Erythroblast (primary cell): ENCODE measurements around the gene SFSWAP.
"Not testable (repeated sequence)": the region's sequence is repeated elsewhere in the genome, so short reads cannot be mapped to it uniquely, and the experiment has no call there.

Source experiments
- GATA1 ChIP-seq: IDR thresholded peaks from 2 replicates; pipeline ENCODE4 v1.6.1; 2011; ENCODE audit warnings: low read depth, mild to moderate bottlenecking, control low read depth, low read length, moderate library complexity
- POLR2A ChIP-seq: IDR thresholded peaks from 2 replicates; pipeline ENCODE4 v1.6.1; 2011; ENCODE audit warnings: mild to moderate bottlenecking, low read length

- not testable (repeated sequence) for TF ChIP-seq POLR2A, GATA1
Observed at GRCh38 chr12:131666978-131667601, 43.8 kb upstream of the SFSWAP start.
